ENCODE data around the gene CDKAL1. TPM values are rescaled to one million over a fixed set of nuclear protein-coding genes. Genes with fewer than 3 reads are reported as not detected.

The CDKAL1 gene
- total RNA-seq, 2 experiments from 2014 or later: 21.2 to 23.0 TPM

GRCh38 chr6:20706238-20706938 lies 172.1 kb downstream of the CDKAL1 start:
- Mint-ChIP-seq H3K36me3 (ENCODE audit: low read depth) (peaks cover 3% of the 10 kb centered on the region), H3K4me1 (peaks cover 30% of the 10 kb centered on the region), H3K4me3 (no peak overlapping the region), H3K9me3 (no peaks in the 10 kb centered on the region), H3K27ac (no peak overlapping the region), H3K27me3 (no peaks in the 10 kb centered on the region)
- DNase-seq: no peak
- ChIA-PET CTCF (no interaction called here), POLR2A (no interaction called here)

DNA sequence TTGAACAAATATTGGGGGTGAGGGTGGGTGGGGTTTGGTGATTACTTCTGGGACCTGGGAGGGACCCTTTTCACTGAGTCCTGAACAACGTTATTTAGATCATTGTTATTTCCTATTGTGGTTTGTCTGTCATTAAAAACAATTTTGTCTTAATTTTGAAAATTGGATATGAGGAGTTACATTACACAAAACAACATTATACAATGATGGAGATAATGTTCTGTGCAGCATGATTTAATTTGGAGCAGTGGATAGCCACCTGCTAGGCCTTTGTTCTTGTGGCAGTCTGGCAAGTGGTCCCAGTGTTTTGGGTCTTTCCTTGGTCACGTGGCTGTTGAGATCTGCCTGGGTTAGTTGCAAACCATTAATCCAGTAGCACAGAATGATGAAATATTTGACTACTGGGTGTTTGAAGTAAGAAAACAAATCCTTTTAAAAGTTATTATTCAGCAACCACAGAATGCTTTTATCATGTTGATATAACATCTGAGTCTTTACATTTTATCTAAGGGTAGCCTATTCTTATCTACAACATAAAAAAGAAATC lies 172.8 kb downstream of the CDKAL1 start:
- no peaks in the 10 kb centered on the region for H3K27me3 Mint-ChIP-seq
- DNase-seq: no peak
- no peak overlapping the region for H3K4me3 Mint-ChIP-seq
- H3K36me3 Mint-ChIP-seq (ENCODE audit: low read depth): peaks cover 3% of the 10 kb centered on the region
- CTCF ChIA-PET: no interaction called here
- POLR2A ChIA-PET: no interaction called here
- no peaks in the 10 kb centered on the region for H3K9me3 Mint-ChIP-seq
- no peak overlapping the region for H3K27ac Mint-ChIP-seq
- H3K4me1 Mint-ChIP-seq: peaks cover 33% of the 10 kb centered on the region

- ChIA-PET POLR2A (no interaction called here), CTCF (no interaction called here)
- peaks cover 3% of the 10 kb centered on the region for H3K36me3 Mint-ChIP-seq (ENCODE audit: low read depth)
- no peak overlapping the region for H3K27ac Mint-ChIP-seq
- no peaks in the 10 kb centered on the region for H3K9me3 Mint-ChIP-seq
- peaks cover 34% of the 10 kb centered on the region for H3K4me1 Mint-ChIP-seq
- DNase-seq: no peak
- H3K27me3 Mint-ChIP-seq: no peaks in the 10 kb centered on the region
- H3K4me3 Mint-ChIP-seq: no peak overlapping the region
Observed at GRCh38 chr6:20707870-20708269, 173.6 kb downstream of the CDKAL1 start.

- Mint-ChIP-seq H3K36me3 (ENCODE audit: low read depth) (peaks cover 3% of the 10 kb centered on the region), H3K9me3 (no peaks in the 10 kb centered on the region), H3K4me3 (no peak overlapping the region), H3K27ac (no peak overlapping the region), H3K27me3 (no peaks in the 10 kb centered on the region), H3K4me1 (peaks cover 34% of the 10 kb centered on the region)
- no peak for DNase-seq
- ChIA-PET CTCF (no interaction called here), POLR2A (no interaction called here)
Observed at GRCh38 chr6:20708367-20709124, 174.3 kb downstream of the CDKAL1 start.

GRCh38 chr6:20709451-20709850 lies 175.2 kb downstream of the CDKAL1 start:
- ChIA-PET CTCF (no interaction called here), POLR2A (no interaction called here)
- Mint-ChIP-seq H3K9me3 (no peaks in the 10 kb centered on the region), H3K27me3 (no peaks in the 10 kb centered on the region), H3K36me3 (ENCODE audit: low read depth) (peaks cover 3% of the 10 kb centered on the region), H3K4me1 (peaks cover 29% of the 10 kb centered on the region), H3K27ac (no peak overlapping the region), H3K4me3 (no peak overlapping the region)
- no peak for DNase-seq

DNA sequence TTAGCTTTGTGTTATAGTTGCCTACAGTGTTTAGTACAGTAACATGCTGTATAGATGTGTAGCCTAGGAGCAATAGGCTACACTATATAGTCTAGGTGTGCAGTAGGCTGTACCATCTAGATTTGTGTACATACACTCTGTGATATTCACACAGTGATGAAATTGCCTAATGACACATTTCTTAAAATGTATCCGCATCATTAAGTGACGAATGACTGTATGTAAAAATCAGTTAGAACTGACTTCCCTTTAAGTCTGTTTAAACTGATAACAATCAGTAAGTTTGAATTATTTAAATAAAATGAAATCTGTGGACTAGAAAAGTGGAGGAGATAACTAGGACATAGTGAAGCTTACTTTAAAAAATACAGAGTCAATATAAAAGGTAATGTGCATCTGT lies 176.1 kb downstream of the CDKAL1 start:
- Mint-ChIP-seq H3K9me3 (no peaks in the 10 kb centered on the region), H3K4me1 (peaks cover 28% of the 10 kb centered on the region), H3K27ac (no peak overlapping the region), H3K4me3 (no peak overlapping the region), H3K27me3 (no peaks in the 10 kb centered on the region), H3K36me3 (ENCODE audit: low read depth) (peaks cover 3% of the 10 kb centered on the region)
- DNase-seq: no peak
- ChIA-PET POLR2A (no interaction called here), CTCF (no interaction called here)

DNA sequence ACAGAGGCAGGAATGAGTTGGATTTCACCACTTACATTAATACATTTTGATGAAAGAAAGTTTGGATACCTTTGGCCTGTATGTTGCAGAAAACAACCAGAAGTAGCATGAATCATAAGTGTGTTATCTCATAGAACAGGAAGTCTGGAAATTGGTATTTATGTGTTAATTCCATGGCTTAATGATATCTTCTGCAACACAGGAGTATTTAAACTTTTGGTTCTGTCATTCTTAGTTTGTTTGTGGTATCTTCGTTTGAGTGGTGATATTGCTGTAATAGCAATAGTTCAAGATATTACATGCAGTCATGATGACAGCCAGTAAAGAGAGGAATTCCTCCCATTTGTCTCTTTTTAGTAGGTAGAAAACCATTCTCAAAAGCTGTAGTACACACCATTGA lies 177.3 kb downstream of the CDKAL1 start:
- Mint-ChIP-seq H3K4me3 (no peak overlapping the region), H3K36me3 (ENCODE audit: low read depth) (peaks cover 3% of the 10 kb centered on the region), H3K9me3 (no peaks in the 10 kb centered on the region), H3K4me1 (peaks cover 20% of the 10 kb centered on the region), H3K27me3 (no peaks in the 10 kb centered on the region), H3K27ac (no peak overlapping the region)
- no peak for DNase-seq
- ChIA-PET CTCF (no interaction called here), POLR2A (no interaction called here)

- H3K9me3 Mint-ChIP-seq: no peaks in the 10 kb centered on the region
Observed at GRCh38 chr6:20712011-20712410, 177.8 kb downstream of the CDKAL1 start.

GRCh38 chr6:20715135-20715806 lies 181.0 kb downstream of the CDKAL1 start:
- ChIA-PET POLR2A (no interaction called here), CTCF (no interaction called here)
- no peaks in the 10 kb centered on the region for H3K9me3 Mint-ChIP-seq
- H3K27ac Mint-ChIP-seq: no peak overlapping the region
- H3K27me3 Mint-ChIP-seq: no peaks in the 10 kb centered on the region
- H3K4me3 Mint-ChIP-seq: no peak overlapping the region
- H3K36me3 Mint-ChIP-seq (ENCODE audit: low read depth): no peaks in the 10 kb centered on the region
- peaks cover 11% of the 10 kb centered on the region for H3K4me1 Mint-ChIP-seq
- DNase-seq: no peak

More at GRCh38 chr6:20712011-20712410, 177.8 kb downstream of the CDKAL1 start:
- DNase-seq: no peak
- Mint-ChIP-seq H3K27me3 (no peaks in the 10 kb centered on the region), H3K27ac (no peak overlapping the region), H3K4me1 (peaks cover 18% of the 10 kb centered on the region), H3K4me3 (no peak overlapping the region), H3K36me3 (ENCODE audit: low read depth) (peaks cover 3% of the 10 kb centered on the region)
- ChIA-PET CTCF (no interaction called here), POLR2A (no interaction called here)

DNA sequence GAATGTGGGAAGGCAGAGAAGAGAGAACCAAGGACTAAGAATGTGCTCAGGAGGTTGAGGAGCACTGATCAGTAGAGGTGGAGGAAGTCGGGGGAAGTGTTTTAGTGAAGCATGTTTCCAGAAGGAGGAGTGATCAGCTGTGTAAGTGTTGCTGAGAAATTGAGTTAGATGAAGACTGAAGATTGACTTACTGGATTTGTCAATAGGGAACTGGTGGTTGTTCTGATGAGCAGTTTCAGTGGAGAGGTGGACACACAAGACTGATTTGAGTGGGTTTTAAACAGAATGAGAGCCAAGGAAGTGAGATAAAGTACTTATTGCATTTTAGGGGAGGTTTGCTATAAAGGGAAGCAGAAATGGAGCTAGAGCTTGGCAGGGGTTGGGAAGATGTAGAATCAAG lies 182.6 kb downstream of the CDKAL1 start:
- Mint-ChIP-seq H3K27ac (no peak overlapping the region), H3K9me3 (no peaks in the 10 kb centered on the region), H3K4me3 (no peak overlapping the region), H3K27me3 (no peaks in the 10 kb centered on the region), H3K36me3 (ENCODE audit: low read depth) (no peaks in the 10 kb centered on the region), H3K4me1 (peaks cover 11% of the 10 kb centered on the region)
- no peak for DNase-seq
- POLR2A ChIA-PET: no interaction called here
- CTCF ChIA-PET: no interaction called here

DNA sequence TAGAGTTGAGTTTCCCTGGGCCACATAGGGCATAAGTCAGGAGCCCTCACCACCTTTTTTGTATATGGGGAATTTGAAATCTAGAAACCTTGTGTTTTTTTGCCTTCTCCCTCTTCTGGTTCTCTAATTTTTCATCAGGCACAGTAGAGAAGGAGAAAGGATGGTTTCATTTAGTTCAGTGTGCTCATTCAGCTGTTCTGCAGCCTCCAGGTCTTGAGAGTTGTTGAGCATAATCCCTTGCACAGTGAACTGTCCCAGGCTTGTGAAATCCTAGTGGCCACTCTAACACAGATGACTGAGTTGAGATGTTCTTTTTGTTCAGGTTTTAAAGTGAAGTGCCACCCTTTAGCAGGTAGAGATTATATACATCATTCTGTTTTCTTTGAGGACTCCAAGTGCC lies 183.5 kb downstream of the CDKAL1 start:
- Mint-ChIP-seq H3K4me1 (peaks cover 15% of the 10 kb centered on the region), H3K9me3 (peaks cover 4% of the 10 kb centered on the region), H3K27ac (no peak overlapping the region), H3K36me3 (ENCODE audit: low read depth) (peaks cover 7% of the 10 kb centered on the region), H3K27me3 (no peaks in the 10 kb centered on the region), H3K4me3 (no peak overlapping the region)
- ChIA-PET POLR2A (no interaction called here), CTCF (no interaction called here)
- DNase-seq: no peak

GRCh38 chr6:20718705-20719653 lies 184.7 kb downstream of the CDKAL1 start:
- DNase-seq: no peak
- CTCF ChIA-PET: no interaction called here
- Mint-ChIP-seq H3K4me1 (peaks cover 20% of the 10 kb centered on the region), H3K4me3 (no peak overlapping the region), H3K36me3 (ENCODE audit: low read depth) (peaks cover 16% of the 10 kb centered on the region), H3K9me3 (peaks cover 4% of the 10 kb centered on the region), H3K27me3 (no peaks in the 10 kb centered on the region), H3K27ac (no peak overlapping the region)
- POLR2A ChIA-PET: no interaction called here

DNA sequence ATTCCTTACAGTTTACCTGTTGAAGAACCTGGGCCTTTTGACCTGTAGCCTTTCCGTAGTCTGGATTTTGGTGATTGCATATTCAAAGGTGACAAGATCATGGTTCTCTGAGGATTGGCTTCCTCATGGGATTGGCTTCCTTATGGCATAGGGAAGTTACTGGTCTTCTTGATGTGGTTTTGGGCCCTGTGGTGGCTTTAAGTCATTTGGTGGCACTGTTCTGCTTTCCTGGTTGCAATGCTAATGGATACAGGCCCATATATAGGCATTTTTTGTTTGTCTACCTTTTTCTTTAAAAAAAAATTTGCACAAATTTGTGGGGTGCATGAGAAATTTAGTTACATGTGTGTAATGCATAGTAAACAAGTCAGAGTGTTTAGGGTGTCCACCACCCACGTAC lies 185.7 kb downstream of the CDKAL1 start:
- peaks cover 20% of the 10 kb centered on the region for H3K4me1 Mint-ChIP-seq
- H3K36me3 Mint-ChIP-seq (ENCODE audit: low read depth): peaks cover 16% of the 10 kb centered on the region
- peaks cover 4% of the 10 kb centered on the region for H3K9me3 Mint-ChIP-seq
- H3K4me3 Mint-ChIP-seq: no peak overlapping the region
- no peak for DNase-seq
- ChIA-PET POLR2A (no interaction called here), CTCF (no interaction called here)
- no peaks in the 10 kb centered on the region for H3K27me3 Mint-ChIP-seq
- H3K27ac Mint-ChIP-seq: no peak overlapping the region

Data from activated CD4-positive, alpha-beta memory T cell treated with anti-CD3 and anti-CD28 coated beads, Interleukin-2, amount 10 ng/mL, durations not matched to agents 7 days and 5 days (primary cell).